ENCODE measurements around the gene NFASC.

- TF ChIP-seq EP300 (IDR thresholded peaks at IDR 0.05): no peak
- TF ChIP-seq CTCF (IDR thresholded peaks at IDR 0.05): no peak
These were observed 108.1 kb downstream of the NFASC start for GRCh38 chr1:204978782-204979181.

Measured in suprapubic skin (tissue), 3 donors.